ENCODE data around the gene CPNE9. TPM values are rescaled to one million over a fixed set of nuclear protein-coding genes. Genes with fewer than 3 reads are reported as not detected.

The CPNE9 gene, protein sequence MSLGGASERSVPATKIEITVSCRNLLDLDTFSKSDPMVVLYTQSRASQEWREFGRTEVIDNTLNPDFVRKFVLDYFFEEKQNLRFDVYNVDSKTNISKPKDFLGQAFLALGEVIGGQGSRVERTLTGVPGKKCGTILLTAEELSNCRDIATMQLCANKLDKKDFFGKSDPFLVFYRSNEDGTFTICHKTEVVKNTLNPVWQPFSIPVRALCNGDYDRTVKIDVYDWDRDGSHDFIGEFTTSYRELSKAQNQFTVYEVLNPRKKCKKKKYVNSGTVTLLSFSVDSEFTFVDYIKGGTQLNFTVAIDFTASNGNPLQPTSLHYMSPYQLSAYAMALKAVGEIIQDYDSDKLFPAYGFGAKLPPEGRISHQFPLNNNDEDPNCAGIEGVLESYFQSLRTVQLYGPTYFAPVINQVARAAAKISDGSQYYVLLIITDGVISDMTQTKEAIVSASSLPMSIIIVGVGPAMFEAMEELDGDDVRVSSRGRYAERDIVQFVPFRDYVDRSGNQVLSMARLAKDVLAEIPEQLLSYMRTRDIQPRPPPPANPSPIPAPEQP
- total RNA-seq: under 1 TPM in 2 of 4 donors, not detected in 2; 0.33 to 0.42 TPM

DNA sequence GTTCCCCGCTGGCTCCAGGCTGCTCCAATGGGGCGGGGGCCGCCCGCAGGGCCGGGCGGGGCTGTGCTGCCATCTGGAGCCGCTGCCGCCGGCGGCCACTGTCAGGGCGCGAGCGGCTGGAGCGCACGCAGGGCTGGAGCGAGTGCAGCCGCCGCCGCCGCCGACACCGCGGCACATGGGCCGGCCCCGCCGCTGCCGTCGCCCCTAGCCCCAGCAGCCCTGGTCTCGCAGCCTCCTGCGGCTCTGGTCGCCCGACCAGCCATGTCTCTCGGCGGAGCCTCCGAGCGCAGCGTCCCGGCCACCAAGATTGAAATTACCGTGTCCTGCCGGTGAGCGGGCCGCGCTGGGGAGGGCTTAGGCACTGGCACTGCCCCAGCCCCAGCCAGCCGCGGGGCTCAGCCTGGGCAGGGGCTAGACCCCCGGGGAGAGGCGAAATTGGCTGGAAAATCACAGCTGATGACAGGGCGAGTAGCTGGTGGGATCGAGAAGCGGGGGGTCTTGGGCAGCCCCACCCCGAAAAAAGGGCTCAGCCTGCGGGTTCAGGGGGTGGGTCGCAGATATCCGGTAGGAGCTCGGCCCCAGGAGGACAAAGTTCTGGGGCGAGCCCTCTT lies at the start of gene CPNE9:
Gene CPNE9, plus strand, starts transcription at position 98 of the 611 bp plus-strand sequence. Its CDS starts 164 bp downstream, at position 262.
- intact Hi-C loops (cut with DNase I): no loop called here
- Histone ChIP-seq H3K9me3 (no peaks in the 10 kb centered on the region), H3K36me3 (peaks cover 21 to 42% (median 41%) of the 10 kb centered on the region in 4 donors), H3K27ac (replicated peaks in 1 of 4) (no peak within 1 kb of the TSS), H3K27me3 (peaks cover 0 to 27% (median 9%) of the 10 kb centered on the region in 4 donors), H3K4me3 (peak within 1 kb of the TSS; percentile 36 to 48 (median 42)), H3K4me1 (peaks cover 14 to 20% (median 20%) of the 10 kb centered on the region in 4 donors)
- WGBS: no CpG with 5 or more reads among the region's 56 CpGs
- DNase-seq (ENCODE audit: extremely low spot score): no peak
- TF ChIP-seq POLR2A (IDR thresholded peaks at IDR 0.05; ENCODE audit: low read depth): no peak
- TF ChIP-seq EP300 (IDR thresholded peaks at IDR 0.05): no peak
- no peak for TF ChIP-seq POLR2AphosphoS5 (IDR thresholded peaks at IDR 0.05)
- TF ChIP-seq, protein P1, sequence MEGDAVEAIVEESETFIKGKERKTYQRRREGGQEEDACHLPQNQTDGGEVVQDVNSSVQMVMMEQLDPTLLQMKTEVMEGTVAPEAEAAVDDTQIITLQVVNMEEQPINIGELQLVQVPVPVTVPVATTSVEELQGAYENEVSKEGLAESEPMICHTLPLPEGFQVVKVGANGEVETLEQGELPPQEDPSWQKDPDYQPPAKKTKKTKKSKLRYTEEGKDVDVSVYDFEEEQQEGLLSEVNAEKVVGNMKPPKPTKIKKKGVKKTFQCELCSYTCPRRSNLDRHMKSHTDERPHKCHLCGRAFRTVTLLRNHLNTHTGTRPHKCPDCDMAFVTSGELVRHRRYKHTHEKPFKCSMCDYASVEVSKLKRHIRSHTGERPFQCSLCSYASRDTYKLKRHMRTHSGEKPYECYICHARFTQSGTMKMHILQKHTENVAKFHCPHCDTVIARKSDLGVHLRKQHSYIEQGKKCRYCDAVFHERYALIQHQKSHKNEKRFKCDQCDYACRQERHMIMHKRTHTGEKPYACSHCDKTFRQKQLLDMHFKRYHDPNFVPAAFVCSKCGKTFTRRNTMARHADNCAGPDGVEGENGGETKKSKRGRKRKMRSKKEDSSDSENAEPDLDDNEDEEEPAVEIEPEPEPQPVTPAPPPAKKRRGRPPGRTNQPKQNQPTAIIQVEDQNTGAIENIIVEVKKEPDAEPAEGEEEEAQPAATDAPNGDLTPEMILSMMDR (IDR thresholded peaks at IDR 0.05): no peak

DNA sequence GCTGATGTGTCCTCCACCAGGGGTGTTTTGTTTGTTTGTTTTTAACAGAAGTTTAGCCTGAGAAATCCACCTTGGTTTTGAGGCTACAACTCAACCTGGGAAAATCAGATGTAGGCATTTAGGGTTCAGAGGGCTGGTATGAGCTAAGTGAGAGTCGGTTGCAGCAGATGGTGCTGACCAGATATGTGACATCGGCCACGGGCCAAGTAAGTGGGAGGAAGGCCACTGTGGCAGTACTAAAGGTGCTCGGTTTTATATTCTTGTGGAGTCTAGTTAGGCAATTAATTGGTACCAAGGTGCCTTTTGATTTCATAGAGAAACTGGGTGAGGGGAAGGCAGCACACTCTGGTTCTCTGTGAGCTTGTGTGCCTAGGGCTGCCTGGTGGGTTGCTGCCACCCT lies 43.8 kb upstream of the CPNE9 start:
- intact Hi-C loops (cut with DNase I): loop anchor here (10.0 kb wide), 1 partner anchor 305 kb away; no protein-coding TSS in a partner anchor
- Histone ChIP-seq H3K4me3 (no peak overlapping the region), H3K4me1 (peaks cover 0 to 2% (median under 1%) of the 10 kb centered on the region in 4 donors), H3K9me3 (no peaks in the 10 kb centered on the region), H3K36me3 (peaks cover 38 to 100% (median 95%) of the 10 kb centered on the region in 4 donors), H3K27me3 (no peaks in the 10 kb centered on the region), H3K27ac (replicated peaks in 1 of 4) (no peak overlapping the region)
- 94% methylated on average over 4 of the region's 4 CpGs for WGBS
- no peak for DNase-seq (ENCODE audit: extremely low spot score)
- no peak for TF ChIP-seq EP300 (IDR thresholded peaks at IDR 0.05)
- TF ChIP-seq POLR2A (IDR thresholded peaks at IDR 0.05; ENCODE audit: low read depth): no peak
- TF ChIP-seq, protein P1 (IDR thresholded peaks at IDR 0.05): no peak
- TF ChIP-seq POLR2AphosphoS5 (IDR thresholded peaks at IDR 0.05): no peak

DNA sequence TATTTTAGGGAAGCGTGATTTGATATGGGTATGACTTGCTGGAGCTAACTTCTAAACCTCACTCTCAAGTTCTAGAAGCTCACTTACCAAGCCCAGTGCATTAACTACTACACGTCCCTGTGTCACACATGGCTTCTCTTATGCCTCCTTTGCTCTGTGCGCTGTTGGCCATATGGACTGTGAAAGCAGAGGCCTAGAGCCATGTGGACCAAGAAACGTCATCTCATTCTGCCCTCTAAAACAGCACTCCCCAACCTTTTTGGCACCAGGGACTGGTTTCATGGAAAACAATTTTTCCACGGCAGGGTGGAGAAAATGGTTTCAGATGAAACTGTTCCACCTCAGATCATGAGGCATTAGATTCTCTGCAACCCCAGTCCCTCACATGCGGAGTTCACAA lies 42.7 kb upstream of the CPNE9 start:
- H3K9me3 ChIP-seq: no peaks in the 10 kb centered on the region
- WGBS: 79% methylated on average over 6 of the region's 6 CpGs
- intact Hi-C loops (cut with DNase I): no loop called here
- H3K27me3 ChIP-seq: no peaks in the 10 kb centered on the region
- no peak for DNase-seq (ENCODE audit: extremely low spot score)
- no peaks in the 10 kb centered on the region for H3K4me1 ChIP-seq
- no peak overlapping the region for H3K27ac ChIP-seq (replicated peaks in 1 of 4)
- H3K4me3 ChIP-seq: no peak overlapping the region
- H3K36me3 ChIP-seq: peaks cover 39 to 100% (median 97%) of the 10 kb centered on the region in 4 donors
- TF ChIP-seq, protein P1 (IDR thresholded peaks at IDR 0.05): no peak
- no peak for TF ChIP-seq POLR2A (IDR thresholded peaks at IDR 0.05; ENCODE audit: low read depth)
- no peak for TF ChIP-seq POLR2AphosphoS5 (IDR thresholded peaks at IDR 0.05)
- no peak for TF ChIP-seq EP300 (IDR thresholded peaks at IDR 0.05)

DNA sequence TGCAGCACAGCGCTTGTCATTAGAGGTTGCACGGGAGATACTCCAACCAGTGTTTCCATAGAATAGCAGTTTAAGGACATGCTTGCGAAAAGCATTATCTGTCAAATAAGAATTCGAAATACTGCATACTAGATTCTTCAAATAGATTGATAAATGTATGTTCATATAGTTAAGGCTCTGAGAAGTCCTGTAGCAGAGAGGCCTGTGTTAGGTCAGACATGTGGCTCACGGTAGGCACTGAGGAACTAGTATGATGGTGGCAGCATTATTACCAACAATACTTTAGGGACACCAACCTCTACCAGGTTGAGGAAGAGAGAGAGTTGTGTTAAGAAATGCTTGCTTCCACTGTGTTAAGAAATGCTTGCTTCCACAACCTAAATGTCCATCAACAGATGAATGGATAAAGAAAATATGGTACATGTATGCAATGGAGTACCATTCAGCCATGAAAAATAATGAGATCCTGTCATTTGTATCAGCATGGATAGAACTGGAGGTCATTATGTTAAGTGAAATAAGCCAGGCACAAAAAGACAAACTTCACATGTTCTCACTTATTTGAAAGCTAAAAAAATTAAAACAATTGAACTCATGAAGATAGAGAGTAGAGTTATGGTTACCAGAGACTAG lies 39.4 kb upstream of the CPNE9 start:
- intact Hi-C loops (cut with DNase I): no loop called here
- Histone ChIP-seq H3K27me3 (no peaks in the 10 kb centered on the region), H3K4me3 (no peak overlapping the region), H3K9me3 (no peaks in the 10 kb centered on the region), H3K27ac (replicated peaks in 1 of 4) (no peak overlapping the region), H3K36me3 (peaks cover 54 to 100% (median 96%) of the 10 kb centered on the region in 4 donors), H3K4me1 (peaks cover 1 to 6% (median 3%) of the 10 kb centered on the region in 4 donors)
- no peak for DNase-seq (ENCODE audit: extremely low spot score)
- TF ChIP-seq POLR2AphosphoS5 (IDR thresholded peaks at IDR 0.05) (no peak), EP300 (IDR thresholded peaks at IDR 0.05) (no peak), POLR2A (IDR thresholded peaks at IDR 0.05; ENCODE audit: low read depth) (no peak)
- TF ChIP-seq, protein P1 (IDR thresholded peaks at IDR 0.05): no peak
- WGBS: 99% methylated on average over 5 of the region's 5 CpGs
